Retinal pigment epithelial cell (primary cell): ENCODE results near the gene SCG2.

Experiments used
- DNase-seq: peaks from one replicate; pipeline ENCODE4 v3.0.0-alpha.2; 2010; ENCODE audit warnings: low read depth
- H3K4me3 ChIP-seq: 2 replicates; pipeline ENCODE4 v1.5.1; 2011; ENCODE audit warnings: mild to moderate bottlenecking, low read length, control low read depth, moderate library complexity
- TF ChIP-seq, protein P1 (sequence below): conservative IDR thresholded peaks from 2 replicates; pipeline ENCODE4 v1.5.1; 2011; ENCODE audit warnings: low read depth, low read length, control low read depth, inconsistent platforms

The SCG2 gene

GRCh38 chr2:223582001-223582400, 20.2 kb downstream of the SCG2 start:
- TF ChIP-seq, protein P1, sequence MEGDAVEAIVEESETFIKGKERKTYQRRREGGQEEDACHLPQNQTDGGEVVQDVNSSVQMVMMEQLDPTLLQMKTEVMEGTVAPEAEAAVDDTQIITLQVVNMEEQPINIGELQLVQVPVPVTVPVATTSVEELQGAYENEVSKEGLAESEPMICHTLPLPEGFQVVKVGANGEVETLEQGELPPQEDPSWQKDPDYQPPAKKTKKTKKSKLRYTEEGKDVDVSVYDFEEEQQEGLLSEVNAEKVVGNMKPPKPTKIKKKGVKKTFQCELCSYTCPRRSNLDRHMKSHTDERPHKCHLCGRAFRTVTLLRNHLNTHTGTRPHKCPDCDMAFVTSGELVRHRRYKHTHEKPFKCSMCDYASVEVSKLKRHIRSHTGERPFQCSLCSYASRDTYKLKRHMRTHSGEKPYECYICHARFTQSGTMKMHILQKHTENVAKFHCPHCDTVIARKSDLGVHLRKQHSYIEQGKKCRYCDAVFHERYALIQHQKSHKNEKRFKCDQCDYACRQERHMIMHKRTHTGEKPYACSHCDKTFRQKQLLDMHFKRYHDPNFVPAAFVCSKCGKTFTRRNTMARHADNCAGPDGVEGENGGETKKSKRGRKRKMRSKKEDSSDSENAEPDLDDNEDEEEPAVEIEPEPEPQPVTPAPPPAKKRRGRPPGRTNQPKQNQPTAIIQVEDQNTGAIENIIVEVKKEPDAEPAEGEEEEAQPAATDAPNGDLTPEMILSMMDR = no peak
- DNase-seq = no peak

DNA sequence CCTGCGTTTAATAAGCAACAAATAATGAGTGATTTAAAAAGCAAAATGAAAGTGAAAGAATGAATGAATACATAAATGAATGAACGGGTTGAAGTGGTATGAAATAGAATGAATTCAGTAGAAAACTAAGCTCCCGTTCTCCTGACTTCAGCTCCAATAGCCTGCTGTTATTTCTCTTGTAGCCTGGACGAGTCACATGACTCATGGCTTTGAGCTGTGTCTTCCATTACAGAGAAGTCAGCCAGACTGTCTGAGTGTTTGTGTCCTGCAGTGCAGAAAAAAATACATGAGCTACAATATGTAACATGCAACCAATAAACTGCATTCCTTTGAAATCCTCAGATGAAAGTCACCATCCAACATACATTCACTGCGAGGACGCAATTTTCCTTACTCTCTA, 21.2 kb downstream of the SCG2 start:
- TF ChIP-seq, protein P1 = no peak
- H3K4me3 ChIP-seq = no peak overlapping the region
- DNase-seq = no peak

More at GRCh38 chr2:223582001-223582400, 20.2 kb downstream of the SCG2 start:
- H3K4me3 ChIP-seq = no peak overlapping the region

- no peak for DNase-seq
- H3K4me3 ChIP-seq = no peak overlapping the region
- TF ChIP-seq, protein P1 = no peak
These were observed 23.3 kb downstream of the SCG2 start for GRCh38 chr2:223578846-223579245.

GRCh38 chr2:223576873-223577272, 25.3 kb downstream of the SCG2 start:
- DNase-seq = peak; percentile 93
- no peak overlapping the region for H3K4me3 ChIP-seq
- TF ChIP-seq, protein P1 = no peak

DNA sequence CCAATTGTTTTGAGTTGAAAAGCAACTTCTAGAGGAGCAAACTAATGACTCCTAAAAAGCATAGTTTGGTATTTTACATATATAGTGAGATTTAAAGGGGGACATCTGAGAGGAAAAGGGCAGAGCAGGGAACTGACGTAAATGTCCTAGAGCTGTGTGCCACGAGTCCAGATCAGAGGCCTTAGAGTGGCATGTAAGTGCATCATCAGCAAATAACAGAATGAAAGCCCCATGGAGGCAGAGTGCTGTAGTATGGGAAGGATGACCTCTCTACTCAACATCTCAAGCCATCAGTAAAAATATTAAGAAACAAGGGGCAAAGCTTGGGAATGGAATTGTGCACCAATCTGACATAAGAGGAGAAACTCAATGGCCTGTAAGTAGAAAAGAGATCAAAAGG, 31.4 kb downstream of the SCG2 start:
- no peak for DNase-seq
- TF ChIP-seq, protein P1 = no peak
- no peak overlapping the region for H3K4me3 ChIP-seq

- TF ChIP-seq, protein P1 = no peak
These were observed 35.8 kb downstream of the SCG2 start for GRCh38 chr2:223566396-223566795.

GRCh38 chr2:223563462-223563861, 38.7 kb downstream of the SCG2 start:
- TF ChIP-seq, protein P1 = no peak
- no peak for DNase-seq
- H3K4me3 ChIP-seq = no peak overlapping the region

More at GRCh38 chr2:223566396-223566795, 35.8 kb downstream of the SCG2 start:
- no peak for DNase-seq
- H3K4me3 ChIP-seq = no peak overlapping the region
